Neutrophil (primary cell): ENCODE results near the gene UBE2C.
"Not testable (repeated sequence)": the region's sequence is repeated elsewhere in the genome, so short reads cannot be mapped to it uniquely, and the experiment has no call there.

Experiments used
- H3K27ac ChIP-seq: fragments of 200-600 bp; sonication (generic); 2 replicates; pipeline ENCODE4 v1.5.1; 2016; ENCODE audit warnings: mild to moderate bottlenecking, moderate library complexity
- H3K27me3 ChIP-seq: fragments of 200-600 bp; sonication (generic); 2 replicates; pipeline ENCODE4 v1.6.0; 2016; ENCODE audit warnings: mild to moderate bottlenecking
- H3K36me3 ChIP-seq: fragments of 200-600 bp; sonication (generic); 2 replicates; pipeline ENCODE4 v1.5.1; 2017
- H3K4me1 ChIP-seq, 2 experiments: fragments of 200-600 bp in 1 of 2; sonication (generic) in 1 of 2; 1 replicate in 1 of 2; 2 replicates in 1 of 2; pipeline versions ENCODE4 v1.5.1 to v1.6.1; 2013 to 2016; ENCODE audit warnings: low read depth in 1 of 2, low read length in 1 of 2, mild to moderate bottlenecking in 1 of 2, moderate library complexity in 1 of 2; ENCODE audit not compliant: control insufficient read depth in 1 of 2, insufficient read depth in 1 of 2
- H3K4me3 ChIP-seq, 2 experiments: fragments of 200-600 bp in 1 of 2; sonication (generic) in 1 of 2; 1 replicate in 1 of 2; 2 replicates in 1 of 2; pipeline ENCODE4 v1.5.1; 2013 to 2016; ENCODE audit warnings: low read depth in 1 of 2, low read length in 1 of 2, mild to moderate bottlenecking in 1 of 2, moderate library complexity in 1 of 2
- H3K9me3 ChIP-seq: fragments of 200-600 bp; sonication (generic); 2 replicates; pipeline ENCODE4 v1.5.1; 2016
- TF ChIP-seq, protein P1 (sequence below): fragments of 200-600 bp; sonication (generic); IDR thresholded peaks from 2 replicates; pipeline ENCODE4 v1.5.1; 2016; ENCODE audit warnings: antibody characterized with exemption

The UBE2C gene

GRCh38 chr20:45812157-45813005 is at the start of gene UBE2C:
Gene UBE2C (plus strand): TSS chr20:45812644. CDS start chr20:45812696, 52 bp downstream.
- no peaks in the 10 kb centered on the region for H3K9me3 ChIP-seq
- TF ChIP-seq, protein P1, sequence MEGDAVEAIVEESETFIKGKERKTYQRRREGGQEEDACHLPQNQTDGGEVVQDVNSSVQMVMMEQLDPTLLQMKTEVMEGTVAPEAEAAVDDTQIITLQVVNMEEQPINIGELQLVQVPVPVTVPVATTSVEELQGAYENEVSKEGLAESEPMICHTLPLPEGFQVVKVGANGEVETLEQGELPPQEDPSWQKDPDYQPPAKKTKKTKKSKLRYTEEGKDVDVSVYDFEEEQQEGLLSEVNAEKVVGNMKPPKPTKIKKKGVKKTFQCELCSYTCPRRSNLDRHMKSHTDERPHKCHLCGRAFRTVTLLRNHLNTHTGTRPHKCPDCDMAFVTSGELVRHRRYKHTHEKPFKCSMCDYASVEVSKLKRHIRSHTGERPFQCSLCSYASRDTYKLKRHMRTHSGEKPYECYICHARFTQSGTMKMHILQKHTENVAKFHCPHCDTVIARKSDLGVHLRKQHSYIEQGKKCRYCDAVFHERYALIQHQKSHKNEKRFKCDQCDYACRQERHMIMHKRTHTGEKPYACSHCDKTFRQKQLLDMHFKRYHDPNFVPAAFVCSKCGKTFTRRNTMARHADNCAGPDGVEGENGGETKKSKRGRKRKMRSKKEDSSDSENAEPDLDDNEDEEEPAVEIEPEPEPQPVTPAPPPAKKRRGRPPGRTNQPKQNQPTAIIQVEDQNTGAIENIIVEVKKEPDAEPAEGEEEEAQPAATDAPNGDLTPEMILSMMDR: no peak
- H3K27ac ChIP-seq: peak within 1 kb of the TSS; percentile 35
- H3K36me3 ChIP-seq: peaks cover 74% of the 10 kb centered on the region
- H3K4me1 ChIP-seq: peaks cover 17 to 18% of the 10 kb centered on the region in 2 experiments
- no peaks in the 10 kb centered on the region for H3K27me3 ChIP-seq
- H3K4me3 ChIP-seq: peak within 1 kb of the TSS; percentile 53 to 61

DNA sequence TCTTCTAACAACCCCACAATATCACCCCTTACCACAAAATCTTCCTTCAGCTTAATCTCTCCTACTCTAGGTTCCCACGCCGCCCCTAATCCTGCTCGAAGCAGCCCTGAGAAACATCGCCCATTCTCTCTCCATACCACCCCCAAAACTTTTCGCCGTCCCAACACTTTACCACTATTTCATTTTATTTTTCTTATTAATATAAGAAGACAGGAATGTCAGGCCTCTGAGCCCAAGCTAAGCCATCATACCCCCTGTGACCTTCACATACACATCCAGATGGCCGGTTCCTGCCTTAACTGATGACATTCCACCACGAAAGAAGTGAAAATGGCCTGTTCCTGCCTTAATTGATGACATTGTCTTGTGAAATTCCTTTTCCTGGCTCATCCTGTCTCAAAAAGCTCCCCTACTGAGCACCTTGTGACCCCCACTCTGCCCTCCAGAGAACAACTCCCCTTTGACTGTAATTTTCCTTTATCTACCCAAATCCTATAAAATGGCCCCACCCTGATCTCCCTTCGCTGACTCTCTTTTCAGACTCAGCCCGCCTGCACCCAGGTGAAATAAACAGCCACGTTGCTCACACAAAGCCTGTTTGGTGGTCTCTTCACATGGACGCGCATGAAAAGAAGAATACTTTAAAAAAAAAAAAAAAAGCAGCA is 47.7 kb upstream of the UBE2C start:
- H3K27me3 ChIP-seq, H3K27ac ChIP-seq, H3K36me3 ChIP-seq, H3K9me3 ChIP-seq, H3K4me3 ChIP-seq, H3K4me1 ChIP-seq: not testable (repeated sequence)

DNA sequence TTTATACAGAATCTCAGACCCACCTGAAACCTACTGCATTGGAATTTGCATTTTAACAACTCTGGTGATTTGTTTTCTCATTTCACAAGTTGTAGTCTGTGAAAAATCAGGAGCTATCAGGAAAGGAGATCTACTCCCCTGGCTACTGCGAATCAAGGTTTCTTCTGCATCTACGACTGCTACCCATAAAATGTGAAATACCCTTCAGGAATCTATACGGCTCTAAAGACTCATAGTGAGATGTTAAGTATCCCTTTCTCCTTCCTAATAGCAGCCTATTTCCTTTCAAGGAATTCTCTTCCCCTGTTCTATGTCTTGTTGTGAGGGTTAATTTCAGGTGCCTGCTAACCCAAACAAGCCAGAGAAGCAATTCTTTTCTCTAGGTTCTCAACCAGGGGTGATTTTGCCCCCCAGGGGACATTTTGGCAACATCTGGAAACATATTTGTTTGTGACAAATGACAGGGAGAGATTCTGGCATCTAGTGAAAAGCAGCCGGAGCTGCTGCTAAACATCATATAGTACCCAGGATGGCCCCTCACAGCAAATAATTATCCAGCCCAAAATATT is 47.1 kb upstream of the UBE2C start:
- Histone ChIP-seq H3K27me3 (no peaks in the 10 kb centered on the region), H3K36me3 (no peaks in the 10 kb centered on the region), H3K9me3 (no peaks in the 10 kb centered on the region), H3K27ac (no peak overlapping the region), H3K4me1 (no peaks in the 10 kb centered on the region), H3K4me3 (no peak overlapping the region)
- TF ChIP-seq, protein P1: no peak

GRCh38 chr20:45765980-45766379 is 46.5 kb upstream of the UBE2C start:
- Histone ChIP-seq H3K36me3 (no peaks in the 10 kb centered on the region), H3K4me3 (no peak overlapping the region), H3K9me3 (no peaks in the 10 kb centered on the region), H3K4me1 (no peaks in the 10 kb centered on the region), H3K27me3 (no peaks in the 10 kb centered on the region), H3K27ac (no peak overlapping the region)
- TF ChIP-seq, protein P1: no peak

GRCh38 chr20:45768479-45768878 is 44.0 kb upstream of the UBE2C start:
- Histone ChIP-seq H3K36me3 (no peaks in the 10 kb centered on the region), H3K9me3 (no peaks in the 10 kb centered on the region), H3K4me1 (no peaks in the 10 kb centered on the region), H3K4me3 (no peak overlapping the region), H3K27ac (no peak overlapping the region), H3K27me3 (no peaks in the 10 kb centered on the region)
- TF ChIP-seq, protein P1: no peak
